NCI-H524 (cell line): Measurements from ENCODE around the gene DOCK1.

ENCODE experiments used
- DNase-seq, 2 experiments: peaks; one replicate each; lab custom pipeline; 2025; lab: John Stamatoyannopoulos, UW

The DOCK1 gene

GRCh38 chr10:127216274-127216673 lies 311.0 kb downstream of the DOCK1 start:
- DNase-seq: no peak

DNA sequence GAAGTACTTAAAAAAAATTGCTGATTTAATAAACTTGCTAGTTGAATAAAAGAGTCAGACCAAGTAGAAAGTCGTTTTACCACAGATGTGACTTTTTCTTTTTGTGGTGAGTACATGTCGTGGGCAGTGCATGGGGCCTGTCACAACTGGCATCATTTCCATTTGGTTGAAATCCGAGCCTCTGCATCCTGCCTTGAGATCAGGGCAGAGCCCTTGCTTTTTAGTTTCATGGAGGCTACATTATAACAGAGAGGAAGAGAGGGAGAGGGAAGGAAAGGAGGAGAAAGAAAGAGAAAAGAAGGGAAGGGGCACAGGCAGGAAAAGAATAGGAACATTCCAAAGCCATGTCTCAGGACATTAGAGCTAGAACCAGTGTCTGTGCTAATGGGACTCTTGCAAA lies 311.6 kb downstream of the DOCK1 start:
- peak in 1 of 2 experiments; percentile 1 for DNase-seq

GRCh38 chr10:127218658-127219057 lies 313.4 kb downstream of the DOCK1 start:
- DNase-seq: no peak

- DNase-seq: no peak
These were observed 316.1 kb downstream of the DOCK1 start for GRCh38 chr10:127221281-127221680.

GRCh38 chr10:127227027-127227426 lies 321.8 kb downstream of the DOCK1 start:
- DNase-seq: no peak

DNA sequence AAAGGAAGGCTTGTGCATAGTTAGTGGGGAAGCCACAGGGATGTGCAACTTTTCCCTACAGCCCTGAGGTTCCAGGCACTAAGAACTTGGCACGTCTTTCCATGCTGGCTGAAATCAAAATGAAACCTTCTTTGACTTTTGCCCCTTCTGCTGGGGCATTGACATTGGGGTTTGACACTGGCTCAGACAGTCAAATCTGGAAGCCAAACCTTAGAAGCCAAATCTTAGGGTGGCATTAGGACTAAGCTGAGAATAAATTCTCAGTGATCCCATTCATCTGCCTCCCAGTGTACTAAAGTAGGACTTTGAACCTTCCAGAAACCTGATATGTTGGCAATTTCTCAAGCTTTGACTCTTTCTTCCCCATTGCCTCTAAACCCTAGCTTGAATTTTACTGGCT lies 322.4 kb downstream of the DOCK1 start:
- no peak for DNase-seq

DNA sequence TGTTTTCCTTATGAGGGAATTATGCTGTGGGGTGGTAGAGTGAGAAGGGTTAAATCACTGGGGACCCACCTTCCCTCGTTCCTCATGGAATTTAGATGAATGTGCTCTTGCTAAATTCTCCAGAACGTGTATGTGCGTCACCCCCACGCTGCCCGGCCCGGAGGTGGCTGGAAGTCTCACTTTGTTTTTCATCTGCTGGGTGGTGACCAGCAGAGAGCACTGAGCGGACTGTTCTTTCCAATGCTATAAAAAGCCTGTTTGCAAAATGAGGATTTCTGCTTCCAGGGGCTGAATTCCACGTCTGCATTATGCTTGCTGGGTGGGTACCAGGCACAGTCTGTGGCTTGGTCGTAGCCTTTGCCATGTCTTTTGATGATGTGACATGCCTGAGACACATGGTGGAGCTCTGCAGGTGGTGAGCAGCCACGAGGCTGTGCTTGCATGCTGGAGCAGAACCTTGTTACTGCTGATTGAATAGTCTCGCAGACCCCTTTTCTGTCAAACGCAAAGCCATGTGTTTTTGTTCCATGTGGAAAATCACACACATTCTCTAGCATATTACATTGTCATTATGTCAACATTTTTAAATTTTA lies 323.1 kb downstream of the DOCK1 start:
- DNase-seq: peak in 1 of 2 experiments; percentile 15

DNA sequence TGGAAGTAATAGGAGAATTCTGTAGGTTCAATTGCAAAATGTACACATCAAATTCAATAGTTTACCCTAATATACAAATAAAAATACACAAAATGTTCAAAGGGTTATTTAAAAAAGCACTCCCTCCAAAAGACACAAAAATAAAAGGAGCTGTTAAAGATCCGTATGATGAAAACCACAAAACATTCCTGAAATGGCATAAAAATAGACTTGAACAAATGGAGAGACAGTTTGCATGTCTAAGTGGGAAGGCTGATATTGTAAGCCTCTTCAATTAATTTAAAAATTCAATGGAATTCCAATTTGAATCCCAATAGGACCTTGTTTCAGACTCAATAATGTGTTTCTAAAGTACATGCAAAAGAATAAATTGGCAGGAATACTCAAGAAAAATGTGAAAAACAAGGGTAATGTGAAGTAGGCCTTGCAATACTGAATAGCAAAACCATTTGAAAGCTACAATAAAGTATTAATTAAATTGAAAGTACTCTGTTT lies 329.1 kb downstream of the DOCK1 start:
- no peak for DNase-seq

- DNase-seq: no peak
These were observed 331.0 kb downstream of the DOCK1 start for GRCh38 chr10:127236266-127236665.

GRCh38 chr10:127242914-127243313 lies 337.7 kb downstream of the DOCK1 start:
- no peak for DNase-seq

GRCh38 chr10:127243490-127244272 lies 338.5 kb downstream of the DOCK1 start:
- DNase-seq: peak; percentile 15 to 59

DNA sequence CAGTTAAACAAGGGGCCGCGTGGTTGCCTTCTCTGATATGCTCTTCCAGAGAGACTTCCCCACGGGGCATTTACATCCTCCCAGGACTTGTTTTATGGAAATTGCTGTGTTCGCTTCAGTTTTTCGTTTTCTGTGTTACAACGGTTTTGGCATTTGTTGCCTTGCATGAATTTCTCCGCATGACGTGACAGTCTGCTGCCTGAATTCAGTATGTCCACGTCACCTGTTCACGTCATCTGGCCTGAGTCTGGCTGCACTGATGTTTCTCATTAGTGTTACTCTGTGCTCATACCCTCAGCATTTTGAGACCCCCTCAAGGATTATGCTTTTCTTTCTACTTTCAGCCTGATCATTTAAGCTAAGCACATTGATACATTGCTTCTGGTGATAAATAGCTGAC lies 340.2 kb downstream of the DOCK1 start:
- peak in 1 of 2 experiments; percentile 30 for DNase-seq

DNA sequence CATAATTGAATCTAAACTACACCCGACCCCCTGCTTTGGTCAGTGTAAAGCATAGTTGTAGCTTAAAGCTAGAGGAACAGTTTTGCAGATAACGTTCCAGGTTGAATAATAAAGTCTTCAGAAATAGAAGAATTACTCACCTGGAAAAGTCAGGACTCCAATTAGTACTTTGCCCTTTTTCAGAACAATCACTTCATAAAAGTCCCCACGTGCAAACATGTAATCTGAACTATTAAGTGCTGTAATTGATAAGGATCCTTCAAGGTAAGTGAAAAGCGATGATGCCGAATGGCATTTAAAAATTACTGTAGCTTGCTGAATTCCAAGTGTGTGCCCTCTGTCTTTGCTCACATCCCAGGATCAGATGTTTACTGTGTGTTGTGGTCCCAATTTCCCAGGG lies 344.8 kb downstream of the DOCK1 start:
- no peak for DNase-seq

DNA sequence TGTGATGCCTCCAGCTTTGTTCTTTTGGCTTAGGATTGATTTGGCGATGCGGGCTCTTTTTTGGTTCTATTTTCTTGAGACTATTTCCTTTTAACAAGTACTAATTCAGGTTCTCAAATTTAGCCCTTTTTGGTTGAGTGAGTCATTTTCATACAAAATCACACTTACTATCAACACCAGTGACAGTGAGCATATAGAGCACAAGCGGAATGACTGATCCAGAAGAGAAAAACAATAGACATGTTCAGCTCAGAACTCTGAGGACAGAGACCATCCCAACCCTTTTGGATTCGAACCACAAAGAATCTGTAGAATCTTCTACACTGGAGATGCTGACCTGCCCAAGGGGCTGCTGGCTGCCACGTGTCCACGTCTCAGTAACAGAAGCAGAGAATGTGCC lies 347.6 kb downstream of the DOCK1 start:
- DNase-seq: no peak

GRCh38 chr10:127254276-127254675 lies 349.0 kb downstream of the DOCK1 start:
- DNase-seq: no peak

DNA sequence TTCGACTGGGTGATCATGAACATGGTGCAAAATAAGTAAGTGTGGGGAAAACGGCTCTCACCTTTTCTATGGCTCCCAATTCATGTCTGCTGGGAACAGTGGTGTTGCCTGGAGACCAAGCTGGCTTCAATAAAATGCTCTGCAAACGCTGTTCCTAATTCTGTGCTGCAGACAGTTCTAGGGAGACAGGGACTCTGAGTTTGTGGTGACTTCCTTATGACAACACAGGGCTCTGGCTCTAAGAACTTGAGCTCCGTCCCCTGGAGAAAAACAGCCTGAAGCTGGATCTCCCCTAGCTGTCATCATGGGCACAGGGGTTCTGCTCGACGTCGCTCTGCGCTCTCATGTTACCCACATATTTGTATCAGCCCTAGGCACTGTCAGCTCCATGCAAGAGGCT lies 352.2 kb downstream of the DOCK1 start:
- DNase-seq: no peak

GRCh38 chr10:127259347-127259746 lies 354.1 kb downstream of the DOCK1 start:
- DNase-seq: no peak

GRCh38 chr10:127262606-127263005 lies 357.4 kb downstream of the DOCK1 start:
- DNase-seq: peak in 1 of 2 experiments; percentile 46

DNA sequence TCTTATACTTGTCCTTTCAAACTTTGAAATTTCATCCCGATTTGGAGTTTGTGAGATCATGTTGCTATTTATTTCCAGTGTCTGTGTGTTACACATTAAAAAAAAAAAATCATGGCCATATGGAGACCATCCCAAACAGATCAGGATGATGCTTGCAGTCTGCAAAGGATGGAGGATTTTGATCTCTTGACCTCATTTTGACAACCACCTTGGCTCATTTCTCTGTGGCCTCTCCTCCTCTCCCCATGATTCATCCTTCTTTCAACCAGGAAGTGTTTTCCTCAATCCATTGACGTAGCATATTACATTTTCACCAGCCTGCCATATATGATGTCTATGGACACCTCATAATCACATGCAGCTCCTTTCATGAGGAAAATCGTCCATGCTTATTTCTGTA lies 360.1 kb downstream of the DOCK1 start:
- DNase-seq: no peak

DNA sequence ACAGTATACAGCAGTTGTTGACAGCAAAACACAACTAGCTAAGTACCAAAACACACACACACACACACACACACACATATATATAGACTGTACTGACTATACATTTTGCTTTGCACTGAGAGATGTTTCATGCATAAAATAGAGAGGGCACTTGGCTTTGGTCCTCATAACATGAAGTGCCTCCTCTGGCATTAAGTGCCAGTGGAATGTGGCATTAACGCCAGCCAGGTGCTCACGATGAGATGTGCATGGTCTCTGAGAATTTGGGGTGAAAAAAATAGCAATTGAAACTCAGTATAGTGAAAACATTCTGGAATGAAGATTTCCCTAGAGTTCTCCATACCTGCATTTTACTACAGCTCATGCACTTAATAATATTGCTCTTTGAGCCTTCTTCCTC lies 361.2 kb downstream of the DOCK1 start:
- no peak for DNase-seq

DNA sequence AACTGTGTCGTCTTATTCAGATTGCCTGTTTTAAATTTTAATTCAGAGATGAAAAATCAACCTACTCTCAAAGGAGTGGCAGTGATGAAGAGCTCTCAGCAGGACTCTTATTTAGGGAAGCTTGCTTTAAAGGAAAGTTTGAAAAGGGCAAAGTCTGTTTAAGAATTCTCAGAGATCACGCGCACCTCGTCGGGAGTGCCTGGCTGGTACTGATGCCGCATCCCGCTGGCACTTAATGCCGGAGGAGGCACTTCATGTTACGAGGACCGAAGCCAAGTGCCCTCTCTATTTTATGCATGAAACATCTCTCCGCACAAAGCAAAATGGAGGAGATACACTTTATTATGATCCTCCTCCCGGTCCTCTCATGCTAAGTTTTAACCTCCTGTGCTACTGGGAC lies 362.2 kb downstream of the DOCK1 start:
- DNase-seq: no peak

- no peak for DNase-seq
These were observed 366.8 kb downstream of the DOCK1 start for GRCh38 chr10:127272076-127272475.

GRCh38 chr10:127275272-127275671 lies 370.0 kb downstream of the DOCK1 start:
- DNase-seq: no peak
